GM12891 (cell line): ENCODE data around the gene DAPL1.
"Not testable (repeated sequence)": the region's sequence is repeated elsewhere in the genome, so short reads cannot be mapped to it uniquely, and the experiment has no call there.

Experiments used
- POLR2A ChIP-seq: IDR thresholded peaks from 2 replicates; pipeline ENCODE4 v1.6.1; 2011; ENCODE audit warnings: low read depth, low read length, control low read depth
- POLR2AphosphoS5 ChIP-seq: IDR thresholded peaks from 2 replicates; pipeline ENCODE4 v1.6.1; 2011; ENCODE audit warnings: low read depth, low read length, control low read depth
- SPI1 ChIP-seq: IDR thresholded peaks from 2 replicates; pipeline ENCODE4 v1.6.1; 2011; ENCODE audit warnings: low read depth, low read length, control low read depth

DNA sequence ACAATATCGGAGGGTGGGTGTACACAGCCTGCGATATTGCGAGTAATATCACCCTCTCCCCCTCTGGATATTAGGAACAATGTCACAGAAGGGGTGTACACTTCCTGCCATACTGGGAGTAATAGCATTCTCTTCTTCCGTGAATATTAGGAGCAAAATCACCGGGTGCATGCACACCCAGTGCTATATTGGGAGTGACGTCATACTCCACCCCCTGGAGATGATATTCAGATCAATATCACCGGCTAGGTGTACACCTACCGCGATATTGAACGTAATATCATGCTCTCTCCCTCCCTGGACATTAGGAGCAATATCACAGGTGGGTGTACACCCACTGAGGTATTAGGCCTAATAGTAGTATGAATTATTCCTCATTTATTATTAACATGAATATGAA lies 70.4 kb downstream of the DAPL1 start:
- not testable (repeated sequence) for TF ChIP-seq POLR2A, SPI1, POLR2AphosphoS5
